ENCODE data around the gene UBAP2. TPM values are rescaled to one million over a fixed set of nuclear protein-coding genes. Genes with fewer than 3 reads are reported as not detected.

Gene UBAP2
- total RNA-seq, 2 donors from 2014 or later, result 29.8 to 52.8 TPM

DNA sequence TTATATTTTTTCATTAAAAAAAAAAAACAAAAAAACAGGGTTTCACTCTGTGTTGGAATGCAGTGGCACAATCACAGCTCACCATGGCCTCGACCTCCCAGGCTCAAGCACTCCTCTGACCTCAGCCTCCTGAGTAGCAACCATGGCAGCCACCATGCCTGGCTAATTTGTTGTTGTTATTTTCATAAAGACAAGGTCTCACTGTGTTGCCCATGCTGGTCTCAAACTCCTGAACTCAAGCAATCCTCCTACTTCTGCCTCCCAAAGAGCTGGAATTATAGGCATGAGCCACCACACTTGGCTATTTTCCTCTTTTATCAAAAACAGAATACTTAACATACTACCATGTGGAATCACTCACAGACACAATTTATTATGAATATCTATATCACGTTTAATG, 46.7 kb downstream of the UBAP2 start:
- Histone ChIP-seq H3K9me3 (no peaks in the 10 kb centered on the region), H3K27me3 (replicated peaks; ENCODE audit: insufficient read depth) (no peaks in the 10 kb centered on the region), H3K27ac (no peak overlapping the region), H3K36me3 (no peaks in the 10 kb centered on the region), H3K4me3 (no peak overlapping the region), H3K4me1 (replicated peaks) (no peaks in the 10 kb centered on the region)
- TF ChIP-seq, protein P1, sequence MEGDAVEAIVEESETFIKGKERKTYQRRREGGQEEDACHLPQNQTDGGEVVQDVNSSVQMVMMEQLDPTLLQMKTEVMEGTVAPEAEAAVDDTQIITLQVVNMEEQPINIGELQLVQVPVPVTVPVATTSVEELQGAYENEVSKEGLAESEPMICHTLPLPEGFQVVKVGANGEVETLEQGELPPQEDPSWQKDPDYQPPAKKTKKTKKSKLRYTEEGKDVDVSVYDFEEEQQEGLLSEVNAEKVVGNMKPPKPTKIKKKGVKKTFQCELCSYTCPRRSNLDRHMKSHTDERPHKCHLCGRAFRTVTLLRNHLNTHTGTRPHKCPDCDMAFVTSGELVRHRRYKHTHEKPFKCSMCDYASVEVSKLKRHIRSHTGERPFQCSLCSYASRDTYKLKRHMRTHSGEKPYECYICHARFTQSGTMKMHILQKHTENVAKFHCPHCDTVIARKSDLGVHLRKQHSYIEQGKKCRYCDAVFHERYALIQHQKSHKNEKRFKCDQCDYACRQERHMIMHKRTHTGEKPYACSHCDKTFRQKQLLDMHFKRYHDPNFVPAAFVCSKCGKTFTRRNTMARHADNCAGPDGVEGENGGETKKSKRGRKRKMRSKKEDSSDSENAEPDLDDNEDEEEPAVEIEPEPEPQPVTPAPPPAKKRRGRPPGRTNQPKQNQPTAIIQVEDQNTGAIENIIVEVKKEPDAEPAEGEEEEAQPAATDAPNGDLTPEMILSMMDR (IDR thresholded peaks at IDR 0.05), result no peak
- TF ChIP-seq POLR2A (IDR thresholded peaks at IDR 0.05) (no peak), POLR2AphosphoS5 (IDR thresholded peaks at IDR 0.05) (no peak)
- intact Hi-C loops (cut with DNase I), result no loop called here
- WGBS, result 97% methylated on average over 2 of the region's 2 CpGs
- DNase-seq (ENCODE audit: low spot score), result no peak

DNA sequence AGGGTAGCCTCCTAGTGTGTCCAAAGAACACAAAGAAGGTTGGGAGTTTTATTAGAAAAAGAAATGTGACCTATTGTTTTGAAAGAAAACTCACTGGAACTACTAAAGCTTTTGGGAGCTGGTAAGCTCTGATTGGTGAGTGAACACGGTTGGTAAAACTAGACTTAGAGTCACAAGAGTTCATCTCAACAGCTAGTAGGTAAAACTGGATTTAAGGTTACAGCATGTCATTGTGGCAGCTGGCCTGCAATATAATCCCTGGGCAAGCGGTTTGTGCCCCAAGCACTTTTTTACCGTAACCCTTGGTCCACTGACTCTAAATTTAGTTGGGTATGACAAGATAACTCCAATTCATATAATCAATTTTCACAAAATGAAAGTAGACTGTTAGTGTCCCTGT, 47.4 kb downstream of the UBAP2 start:
- H3K9me3 ChIP-seq, result no peaks in the 10 kb centered on the region
- DNase-seq (ENCODE audit: low spot score), result no peak
- no peaks in the 10 kb centered on the region for H3K4me1 ChIP-seq (replicated peaks)
- no peak for TF ChIP-seq POLR2AphosphoS5 (IDR thresholded peaks at IDR 0.05)
- TF ChIP-seq, protein P1 (IDR thresholded peaks at IDR 0.05), result no peak
- no peak for TF ChIP-seq POLR2A (IDR thresholded peaks at IDR 0.05)
- intact Hi-C loops (cut with DNase I), result no loop called here
- no peak overlapping the region for H3K27ac ChIP-seq
- no peaks in the 10 kb centered on the region for H3K27me3 ChIP-seq (replicated peaks; ENCODE audit: insufficient read depth)
- H3K36me3 ChIP-seq, result no peaks in the 10 kb centered on the region
- no peak overlapping the region for H3K4me3 ChIP-seq
- 80% methylated on average over 3 of the region's 3 CpGs for WGBS

DNA sequence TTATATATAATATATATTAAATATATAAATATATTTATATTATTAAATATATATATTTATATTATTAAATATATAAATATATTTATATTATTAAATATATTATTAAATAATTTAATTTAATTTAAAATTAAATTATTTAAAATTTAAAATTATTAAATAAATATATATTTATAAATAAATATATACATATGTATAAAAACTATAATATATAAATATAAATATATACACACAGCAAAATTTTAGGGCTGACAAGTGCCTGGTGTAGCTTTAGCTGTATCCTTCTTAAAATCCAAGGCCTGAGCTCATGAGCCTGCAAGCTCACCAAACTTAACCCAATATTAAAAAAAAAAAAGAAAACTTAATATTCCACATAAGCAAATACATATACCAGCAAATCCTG, 53.2 kb downstream of the UBAP2 start:
- H3K4me3 ChIP-seq, result no peak overlapping the region
- H3K9me3 ChIP-seq, result no peaks in the 10 kb centered on the region
- TF ChIP-seq, protein P1 (IDR thresholded peaks at IDR 0.05), result no peak
- TF ChIP-seq POLR2A (IDR thresholded peaks at IDR 0.05) (no peak), POLR2AphosphoS5 (IDR thresholded peaks at IDR 0.05) (no peak)
- no peaks in the 10 kb centered on the region for H3K27me3 ChIP-seq (replicated peaks; ENCODE audit: insufficient read depth)
- H3K4me1 ChIP-seq (replicated peaks), result no peaks in the 10 kb centered on the region
- no peaks in the 10 kb centered on the region for H3K36me3 ChIP-seq
- DNase-seq (ENCODE audit: low spot score), result no peak
- no peak overlapping the region for H3K27ac ChIP-seq
- intact Hi-C loops (cut with DNase I), result no loop called here

DNA sequence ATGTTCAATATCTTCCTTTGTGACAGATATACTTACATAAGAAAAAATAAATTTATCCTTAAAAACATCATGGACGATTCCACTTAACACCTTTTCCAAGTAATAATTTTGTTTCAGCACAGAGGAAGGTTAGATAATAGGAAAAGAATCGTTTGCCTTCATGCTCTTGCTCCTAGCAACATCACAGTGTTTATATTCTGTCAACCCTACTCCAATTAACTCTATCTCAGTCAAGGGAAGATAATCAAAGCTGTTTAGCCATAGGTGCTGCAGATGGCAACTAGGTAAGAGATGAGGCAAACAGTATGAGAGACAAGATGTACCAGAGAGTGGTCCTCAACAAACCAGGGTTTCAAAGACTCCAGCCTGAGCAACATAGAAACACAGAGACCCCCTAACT, 55.6 kb downstream of the UBAP2 start:
- Histone ChIP-seq H3K4me1 (replicated peaks) (no peaks in the 10 kb centered on the region), H3K4me3 (no peak overlapping the region), H3K27ac (no peak overlapping the region), H3K9me3 (no peaks in the 10 kb centered on the region), H3K36me3 (no peaks in the 10 kb centered on the region), H3K27me3 (replicated peaks; ENCODE audit: insufficient read depth) (no peaks in the 10 kb centered on the region)
- no peak for DNase-seq (ENCODE audit: low spot score)
- TF ChIP-seq POLR2AphosphoS5 (IDR thresholded peaks at IDR 0.05), result no peak
- TF ChIP-seq, protein P1 (IDR thresholded peaks at IDR 0.05), result no peak
- no peak for TF ChIP-seq POLR2A (IDR thresholded peaks at IDR 0.05)
- WGBS, result 27% methylated on average over 2 of the region's 2 CpGs
- intact Hi-C loops (cut with DNase I), result no loop called here

DNA sequence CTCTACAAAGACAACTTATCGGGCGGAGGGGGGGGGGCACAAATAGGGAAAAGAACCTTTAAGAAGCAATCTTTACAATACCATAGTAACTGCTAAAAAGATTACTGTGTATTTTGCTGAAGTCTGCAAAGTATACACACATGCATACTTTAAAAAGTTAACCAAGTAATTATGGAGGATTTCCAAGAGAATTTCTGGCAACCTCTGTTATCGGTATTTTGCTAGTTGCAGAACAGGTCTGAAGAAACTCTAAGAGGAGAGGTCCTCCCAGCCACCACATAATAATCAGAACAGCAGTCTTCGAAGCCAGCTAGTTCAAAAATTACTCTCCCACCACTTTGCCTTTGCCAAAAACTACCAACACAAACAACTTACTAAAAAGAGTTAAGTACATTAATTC, 56.1 kb downstream of the UBAP2 start:
- intact Hi-C loops (cut with DNase I), result no loop called here
- no peaks in the 10 kb centered on the region for H3K36me3 ChIP-seq
- no peak overlapping the region for H3K27ac ChIP-seq
- H3K4me3 ChIP-seq, result no peak overlapping the region
- H3K9me3 ChIP-seq, result no peaks in the 10 kb centered on the region
- 46% methylated on average over 4 of the region's 4 CpGs for WGBS
- no peaks in the 10 kb centered on the region for H3K4me1 ChIP-seq (replicated peaks)
- TF ChIP-seq POLR2AphosphoS5 (IDR thresholded peaks at IDR 0.05), result no peak
- TF ChIP-seq POLR2A (IDR thresholded peaks at IDR 0.05), result no peak
- TF ChIP-seq, protein P1 (IDR thresholded peaks at IDR 0.05), result no peak
- no peak for DNase-seq (ENCODE audit: low spot score)
- no peaks in the 10 kb centered on the region for H3K27me3 ChIP-seq (replicated peaks; ENCODE audit: insufficient read depth)

All from prostate gland (tissue), 2 donors.